Common myeloid progenitor, CD34-positive (primary cell): ENCODE measurements around the gene SASH1.

Experiments used
- CTCF ChIA-PET: fragments of 350-600 bp; sonication (Branson Sonifier 250); formaldehyde crosslinking; loops from one replicate; lab custom pipeline; 2021; ENCODE audit warnings: antibody characterized with exemption; lab: Charles Lee
- POLR2A ChIA-PET: fragments of 350-600 bp; sonication (Branson Sonifier 250); formaldehyde crosslinking; loops from one replicate; lab custom pipeline; 2021; ENCODE audit warnings: antibody characterized with exemption; lab: Charles Lee
- DNase-seq, 3 donors: peaks; one replicate each; pipeline versions ENCODE4 v3.0.0 to v3.0.0-alpha.2; 2013
- H3K27ac ChIP-seq, 2 experiments: 1 replicate in 1 of 2; 2 replicates in 1 of 2; pipeline ENCODE4 v1.7.0; 2013; ENCODE audit warnings: inconsistent platforms in 2 of 2, low read length in 2 of 2, mild to moderate bottlenecking in 2 of 2, low read depth in 1 of 2, moderate library complexity in 1 of 2; ENCODE audit not compliant: severe bottlenecking in 2 of 2, insufficient read depth in 1 of 2, poor library complexity in 1 of 2
- H3K27me3 ChIP-seq, 5 experiments: replicated peaks in 2 of 5; 1 replicate in 3 of 5; 2 replicates in 2 of 5; pipeline versions ENCODE4 v1.6.1 to v1.7.0; 2013; ENCODE audit warnings: low read length in 4 of 5, mild to moderate bottlenecking in 2 of 5, moderate library complexity in 2 of 5, inconsistent platforms in 1 of 5; ENCODE audit not compliant: insufficient read depth in 5 of 5, control insufficient read depth in 4 of 5
- H3K36me3 ChIP-seq, 4 experiments: 1 replicate in 2 of 4; 2 replicates in 2 of 4; pipeline versions ENCODE4 v1.6.1 to v1.7.0; 2013; ENCODE audit warnings: low read length in 3 of 4, control low read depth in 1 of 4, mild to moderate bottlenecking in 1 of 4; ENCODE audit not compliant: control insufficient read depth in 4 of 4, insufficient read depth in 4 of 4
- H3K4me1 ChIP-seq, 4 experiments: 1 replicate in 3 of 4; 2 replicates in 1 of 4; pipeline versions ENCODE4 v1.6.1 to v1.7.1; 2013; ENCODE audit warnings: low read length in 3 of 4, mild to moderate bottlenecking in 3 of 4, control low read depth in 1 of 4, inconsistent platforms in 1 of 4, moderate library complexity in 1 of 4; ENCODE audit not compliant: control insufficient read depth in 4 of 4, insufficient read depth in 4 of 4; ENCODE audit errors: control extremely low read depth in 1 of 4
- H3K4me3 ChIP-seq, 7 experiments: 1 replicate in 4 of 7; 2 replicates in 3 of 7; pipeline versions ENCODE4 v1.5.1 to v1.7.0; 2013; ENCODE audit warnings: mild to moderate bottlenecking in 7 of 7, low read length in 6 of 7, moderate library complexity in 6 of 7, inconsistent platforms in 2 of 7, low read depth in 2 of 7, control low read depth in 1 of 7; ENCODE audit not compliant: insufficient read depth in 4 of 7, control insufficient read depth in 1 of 7; ENCODE audit errors: extremely low read depth in 1 of 7
- H3K9me3 ChIP-seq, 5 experiments: 1 replicate in 4 of 5; 2 replicates in 1 of 5; pipeline versions ENCODE4 v1.6.1 to v1.7.1; 2013; ENCODE audit warnings: low read length in 4 of 5, mild to moderate bottlenecking in 2 of 5, inconsistent platforms in 1 of 5, low read depth in 1 of 5, moderate library complexity in 1 of 5; ENCODE audit not compliant: control insufficient read depth in 4 of 5, insufficient read depth in 2 of 5; ENCODE audit errors: control extremely low read depth in 1 of 5
- WGBS: methylation state at CpG from one replicate; pipeline ENCODE4 v1.1.5; 2013; ENCODE audit not compliant: insufficient coverage; 5-methylcytosine and 5-hydroxymethylcytosine counted together

The SASH1 gene

GRCh38 chr6:148303616-148304015 is 39.0 kb upstream of the SASH1 start:
- Histone ChIP-seq H3K36me3 (no peaks in the 10 kb centered on the region), H3K9me3 (no peaks in the 10 kb centered on the region), H3K27ac (no peak overlapping the region), H3K4me3 (no peak overlapping the region), H3K4me1 (no peaks in the 10 kb centered on the region), H3K27me3 (peaks cover 0 to 5% (median 3%) of the 10 kb centered on the region in 5 experiments)
- no peak for DNase-seq
- CTCF ChIA-PET: no interaction called here
- 100% methylated on average over 2 of the region's 5 CpGs for WGBS
- POLR2A ChIA-PET: no interaction called here

DNA sequence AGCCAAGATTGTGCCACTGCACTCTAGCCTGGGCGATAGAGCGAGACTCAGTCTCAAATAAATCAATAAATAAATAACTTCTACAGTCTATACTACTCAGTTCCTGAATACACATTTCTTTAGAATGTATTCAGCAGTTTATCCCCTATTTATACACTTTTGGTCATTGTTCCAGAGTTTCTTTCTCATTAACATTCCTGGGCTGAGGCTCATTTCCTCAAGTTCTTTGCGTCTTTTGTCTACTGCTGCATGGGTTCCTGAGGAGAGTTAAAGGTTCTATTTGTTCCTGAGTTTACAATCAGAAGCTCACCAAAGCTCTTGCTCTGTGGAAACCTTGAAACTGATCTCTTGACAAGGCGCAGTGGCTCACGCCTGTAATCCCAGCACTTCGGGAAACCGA is 37.7 kb upstream of the SASH1 start:
- Histone ChIP-seq H3K4me1 (no peaks in the 10 kb centered on the region), H3K27ac (no peak overlapping the region), H3K36me3 (no peaks in the 10 kb centered on the region), H3K9me3 (no peaks in the 10 kb centered on the region), H3K4me3 (no peak overlapping the region), H3K27me3 (peaks cover 0 to 5% (median 3%) of the 10 kb centered on the region in 5 experiments)
- ChIA-PET CTCF (no interaction called here), POLR2A (interaction anchor here (0.7 kb wide), 1 partner anchor 38 kb away, joined by 3 read pairs; no protein-coding TSS in a partner anchor)
- DNase-seq: no peak
- 91% methylated on average over 7 of the region's 7 CpGs for WGBS

GRCh38 chr6:148306286-148306685 is 36.4 kb upstream of the SASH1 start:
- no peak for DNase-seq
- no peaks in the 10 kb centered on the region for H3K4me1 ChIP-seq
- H3K27me3 ChIP-seq: peaks cover 0 to 5% (median 3%) of the 10 kb centered on the region in 5 experiments
- H3K27ac ChIP-seq: no peak overlapping the region
- POLR2A ChIA-PET: no interaction called here
- no peak overlapping the region for H3K4me3 ChIP-seq
- CTCF ChIA-PET: no interaction called here
- H3K9me3 ChIP-seq: no peaks in the 10 kb centered on the region
- WGBS: 100% methylated on average over 2 of the region's 2 CpGs
- no peaks in the 10 kb centered on the region for H3K36me3 ChIP-seq

DNA sequence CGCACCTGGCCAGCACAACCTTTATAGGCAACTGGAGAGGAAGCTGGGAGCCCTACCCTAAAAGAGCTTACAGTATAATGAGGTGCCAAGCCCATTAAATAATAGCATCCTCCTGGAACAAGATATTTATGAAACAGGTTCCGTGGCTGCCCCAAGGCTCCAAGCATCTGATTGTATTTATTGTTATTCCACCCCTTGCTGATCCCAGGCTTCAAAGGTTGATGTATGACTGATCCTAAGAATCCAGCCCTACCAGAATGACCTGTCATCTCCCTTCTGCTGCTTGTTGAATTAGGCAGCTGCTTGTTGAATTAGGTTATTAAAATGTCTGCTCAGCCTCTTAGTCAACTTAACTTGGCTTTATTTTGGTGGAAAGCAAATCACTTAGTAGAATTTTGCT is 35.2 kb upstream of the SASH1 start:
- peaks cover 0 to 10% (median 3%) of the 10 kb centered on the region in 5 experiments for H3K27me3 ChIP-seq
- H3K36me3 ChIP-seq: no peaks in the 10 kb centered on the region
- no peak overlapping the region for H3K27ac ChIP-seq
- DNase-seq: no peak
- H3K9me3 ChIP-seq: no peaks in the 10 kb centered on the region
- 91% methylated on average over 2 of the region's 2 CpGs for WGBS
- ChIA-PET POLR2A (interaction anchor here (0.7 kb wide), 1 partner anchor 116 kb away, joined by 3 read pairs; no protein-coding TSS in a partner anchor), CTCF (no interaction called here)
- H3K4me3 ChIP-seq: no peak overlapping the region
- no peaks in the 10 kb centered on the region for H3K4me1 ChIP-seq

DNA sequence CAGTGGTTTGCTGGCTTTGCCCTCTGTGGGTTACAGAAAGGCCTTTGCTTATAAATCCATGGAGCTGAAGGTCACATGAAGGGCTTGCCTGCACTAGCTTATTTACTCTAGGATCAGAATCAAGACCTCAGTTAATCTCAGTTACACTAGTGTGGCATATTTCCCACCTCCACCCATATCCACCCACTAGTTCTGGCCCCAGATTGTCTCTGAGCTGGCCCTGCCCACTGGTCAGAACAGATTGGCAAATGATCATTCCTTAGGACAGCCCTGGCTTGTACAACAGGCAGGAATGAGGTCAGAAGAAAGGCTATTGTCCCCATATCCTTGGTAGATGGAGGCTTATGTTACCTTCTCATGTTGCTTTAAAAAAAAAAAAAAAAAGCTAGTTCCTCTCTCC is 33.3 kb upstream of the SASH1 start:
- H3K4me1 ChIP-seq: no peaks in the 10 kb centered on the region
- DNase-seq: no peak
- ChIA-PET CTCF (no interaction called here), POLR2A (interaction anchor here (0.6 kb wide), 1 partner anchor 1225 kb away, joined by 3 read pairs; no protein-coding TSS in a partner anchor)
- no peak overlapping the region for H3K27ac ChIP-seq
- H3K27me3 ChIP-seq: peaks cover 0 to 24% (median 3%) of the 10 kb centered on the region in 5 experiments
- H3K4me3 ChIP-seq: no peak overlapping the region
- no peaks in the 10 kb centered on the region for H3K36me3 ChIP-seq
- no peaks in the 10 kb centered on the region for H3K9me3 ChIP-seq

DNA sequence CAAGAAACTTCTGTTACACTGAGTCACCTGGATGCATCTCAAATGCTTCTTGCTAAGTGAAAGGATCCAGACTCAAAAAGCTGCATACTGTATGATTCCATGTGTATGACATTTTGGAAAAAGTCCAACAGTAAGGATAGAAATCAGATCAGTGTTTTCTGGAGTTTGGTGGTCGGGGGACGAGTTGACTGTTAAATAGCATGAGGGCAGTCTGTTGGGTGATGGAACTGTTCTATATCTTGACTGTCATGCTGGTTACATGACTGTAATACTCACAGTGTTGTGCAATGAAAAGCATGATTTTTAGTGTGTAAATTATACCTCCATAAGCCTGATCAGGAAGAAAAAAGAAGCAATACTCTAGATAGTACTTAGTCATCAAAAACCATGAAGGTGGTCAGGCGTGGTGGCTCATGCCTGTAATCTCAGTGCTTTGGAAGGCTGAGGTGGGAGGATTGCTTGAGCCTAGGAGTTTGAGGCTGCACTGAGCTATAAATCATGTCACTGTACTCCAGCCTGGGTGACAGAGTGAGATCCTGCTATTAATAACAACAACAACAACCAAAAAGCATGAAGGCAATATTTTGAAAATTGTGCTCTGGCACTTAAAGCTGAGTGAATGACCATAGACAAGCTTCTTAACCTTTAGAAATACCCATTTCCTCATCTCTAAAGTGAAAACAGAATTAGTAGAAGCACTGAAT is 30.5 kb upstream of the SASH1 start:
- POLR2A ChIA-PET: no interaction called here
- Histone ChIP-seq H3K27ac (no peak overlapping the region), H3K27me3 (peaks cover 0 to 27% (median 3%) of the 10 kb centered on the region in 5 experiments), H3K9me3 (no peaks in the 10 kb centered on the region), H3K4me3 (no peak overlapping the region), H3K4me1 (no peaks in the 10 kb centered on the region), H3K36me3 (no peaks in the 10 kb centered on the region)
- CTCF ChIA-PET: no interaction called here
- 70% methylated on average over 2 of the region's 3 CpGs for WGBS
- no peak for DNase-seq

GRCh38 chr6:148313488-148313887 is 29.1 kb upstream of the SASH1 start:
- WGBS: 100% methylated on average over 4 of the region's 8 CpGs
- no peak overlapping the region for H3K4me3 ChIP-seq
- no peak for DNase-seq
- H3K27me3 ChIP-seq: peaks cover 0 to 24% (median 3%) of the 10 kb centered on the region in 5 experiments
- ChIA-PET CTCF (no interaction called here), POLR2A (no interaction called here)
- H3K9me3 ChIP-seq: no peaks in the 10 kb centered on the region
- no peaks in the 10 kb centered on the region for H3K4me1 ChIP-seq
- no peaks in the 10 kb centered on the region for H3K36me3 ChIP-seq
- no peak overlapping the region for H3K27ac ChIP-seq
